ENCODE data around the gene TEX10. TPM values are rescaled to one million over a fixed set of nuclear protein-coding genes. Genes with fewer than 3 reads are reported as not detected.

TEX10 gene
- total RNA-seq, 1 donor from 2014 or later, result 17.2 TPM

DNA sequence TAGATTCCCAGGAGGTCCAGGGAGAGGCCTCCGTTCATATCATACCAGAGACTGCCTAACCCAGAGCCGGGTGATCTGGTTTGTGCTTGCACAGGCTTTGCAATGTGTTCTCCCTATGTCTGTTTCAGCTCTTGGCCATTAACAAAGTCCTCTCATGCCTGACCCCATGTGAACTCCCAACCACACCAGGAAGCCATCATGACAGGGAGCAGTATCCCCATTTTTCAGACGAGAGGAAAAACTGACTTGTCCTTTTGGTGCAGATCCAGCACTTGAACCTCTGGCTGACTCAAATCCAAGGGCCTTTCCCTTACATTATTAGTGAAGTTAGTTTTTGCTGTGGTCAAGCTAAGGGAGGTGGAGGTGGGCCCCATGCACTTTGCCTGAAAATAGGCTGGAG is 58.4 kb downstream of the TEX10 start:
- intact Hi-C loops (cut with DNase I), result no loop called here
- Histone ChIP-seq H3K27ac (no peak overlapping the region), H3K9me3 (no peaks in the 10 kb centered on the region), H3K4me3 (no peak overlapping the region), H3K27me3 (no peaks in the 10 kb centered on the region), H3K4me1 (no peaks in the 10 kb centered on the region), H3K36me3 (peaks cover 0 to 46% of the 10 kb centered on the region in 2 donors)
- no peak for DNase-seq (ENCODE audit: extremely low spot score in 2 of 2)
- TF ChIP-seq POLR2AphosphoS5 (IDR thresholded peaks at IDR 0.05; ENCODE audit: insufficient read depth in 1 of 2, low read depth in 1 of 2) (no peak), POLR2A (IDR thresholded peaks at IDR 0.05) (no peak)
- TF ChIP-seq, protein P1, sequence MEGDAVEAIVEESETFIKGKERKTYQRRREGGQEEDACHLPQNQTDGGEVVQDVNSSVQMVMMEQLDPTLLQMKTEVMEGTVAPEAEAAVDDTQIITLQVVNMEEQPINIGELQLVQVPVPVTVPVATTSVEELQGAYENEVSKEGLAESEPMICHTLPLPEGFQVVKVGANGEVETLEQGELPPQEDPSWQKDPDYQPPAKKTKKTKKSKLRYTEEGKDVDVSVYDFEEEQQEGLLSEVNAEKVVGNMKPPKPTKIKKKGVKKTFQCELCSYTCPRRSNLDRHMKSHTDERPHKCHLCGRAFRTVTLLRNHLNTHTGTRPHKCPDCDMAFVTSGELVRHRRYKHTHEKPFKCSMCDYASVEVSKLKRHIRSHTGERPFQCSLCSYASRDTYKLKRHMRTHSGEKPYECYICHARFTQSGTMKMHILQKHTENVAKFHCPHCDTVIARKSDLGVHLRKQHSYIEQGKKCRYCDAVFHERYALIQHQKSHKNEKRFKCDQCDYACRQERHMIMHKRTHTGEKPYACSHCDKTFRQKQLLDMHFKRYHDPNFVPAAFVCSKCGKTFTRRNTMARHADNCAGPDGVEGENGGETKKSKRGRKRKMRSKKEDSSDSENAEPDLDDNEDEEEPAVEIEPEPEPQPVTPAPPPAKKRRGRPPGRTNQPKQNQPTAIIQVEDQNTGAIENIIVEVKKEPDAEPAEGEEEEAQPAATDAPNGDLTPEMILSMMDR (IDR thresholded peaks at IDR 0.05), result no peak

DNA sequence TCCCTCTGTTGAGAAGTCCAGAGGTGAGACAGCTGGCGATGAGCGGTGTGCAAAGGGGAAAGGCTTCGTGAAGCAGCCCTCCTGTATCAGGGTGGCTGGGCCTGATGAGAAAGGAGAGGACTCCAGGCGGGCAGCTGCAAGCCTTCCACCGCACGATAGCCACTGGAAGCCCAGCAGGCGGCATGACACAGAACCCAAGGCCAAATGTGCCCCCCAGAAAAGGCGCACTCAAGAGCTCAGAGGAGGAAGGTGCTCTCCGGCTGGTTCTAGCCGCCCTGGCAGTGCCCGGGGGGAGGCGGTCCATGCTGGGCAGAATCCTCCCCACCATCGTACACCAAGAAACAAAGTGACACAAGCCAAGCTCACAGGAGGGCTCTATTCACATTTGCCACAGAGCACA is 60.3 kb downstream of the TEX10 start:
- peaks cover 0 to 54% of the 10 kb centered on the region in 2 donors for H3K36me3 ChIP-seq
- no peak overlapping the region for H3K27ac ChIP-seq
- DNase-seq (ENCODE audit: extremely low spot score in 2 of 2), result no peak
- H3K4me1 ChIP-seq, result no peaks in the 10 kb centered on the region
- intact Hi-C loops (cut with DNase I), result no loop called here
- H3K9me3 ChIP-seq, result no peaks in the 10 kb centered on the region
- no peak overlapping the region for H3K4me3 ChIP-seq
- TF ChIP-seq POLR2AphosphoS5 (IDR thresholded peaks at IDR 0.05; ENCODE audit: insufficient read depth in 1 of 2, low read depth in 1 of 2) (no peak), POLR2A (IDR thresholded peaks at IDR 0.05) (no peak)
- TF ChIP-seq, protein P1 (IDR thresholded peaks at IDR 0.05), result no peak
- no peaks in the 10 kb centered on the region for H3K27me3 ChIP-seq

DNA sequence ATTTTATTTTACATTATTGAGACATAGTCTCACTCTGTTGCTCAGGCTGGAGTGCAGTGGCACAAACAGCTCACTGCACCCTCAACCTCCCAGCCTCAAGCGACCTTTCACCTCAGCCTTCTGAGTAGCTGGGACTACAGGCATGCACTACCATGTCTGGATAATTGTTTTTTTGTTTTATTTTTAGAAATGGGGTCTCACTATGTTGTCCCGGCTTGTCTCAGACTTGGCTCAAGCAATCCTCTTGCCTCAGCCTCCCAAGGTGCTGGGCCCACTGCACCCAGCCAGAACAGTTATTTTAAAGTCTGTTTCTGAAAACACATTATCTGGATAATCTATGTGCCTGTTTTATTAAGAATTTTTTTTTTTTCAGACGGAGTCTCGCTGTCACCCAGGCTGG is 62.0 kb downstream of the TEX10 start:
- Histone ChIP-seq H3K4me1 (no peaks in the 10 kb centered on the region), H3K36me3 (peaks cover 0 to 70% of the 10 kb centered on the region in 2 donors)
- intact Hi-C loops (cut with DNase I), result no loop called here

DNA sequence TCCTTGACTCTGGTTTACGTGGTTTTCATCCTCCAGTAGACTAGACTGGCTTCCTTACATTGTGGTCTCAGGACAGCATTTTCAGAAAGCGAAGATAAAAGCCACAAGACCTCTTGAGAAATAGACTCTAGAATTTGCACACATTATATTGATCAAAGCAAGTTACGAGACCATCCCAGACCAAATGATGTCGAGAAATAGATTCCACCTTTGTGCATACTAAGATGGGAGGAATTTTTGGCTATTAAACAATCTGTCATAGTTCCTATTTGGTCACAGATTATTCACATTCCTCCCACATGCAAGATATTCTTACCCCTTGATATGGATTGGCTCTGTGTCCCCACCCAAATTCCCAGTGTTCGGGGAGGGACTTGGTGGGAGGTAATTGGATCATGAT is 65.6 kb downstream of the TEX10 start:
- Histone ChIP-seq H3K9me3 (no peaks in the 10 kb centered on the region), H3K4me1 (no peaks in the 10 kb centered on the region), H3K27ac (no peak overlapping the region), H3K36me3 (peaks cover 3 to 80% of the 10 kb centered on the region in 2 donors), H3K4me3 (no peak overlapping the region), H3K27me3 (no peaks in the 10 kb centered on the region)
- no peak for DNase-seq (ENCODE audit: extremely low spot score in 2 of 2)
- intact Hi-C loops (cut with DNase I), result no loop called here
- TF ChIP-seq, protein P1 (IDR thresholded peaks at IDR 0.05), result no peak
- no peak for TF ChIP-seq POLR2AphosphoS5 (IDR thresholded peaks at IDR 0.05; ENCODE audit: insufficient read depth in 1 of 2, low read depth in 1 of 2)
- no peak for TF ChIP-seq POLR2A (IDR thresholded peaks at IDR 0.05)

More for the DNA sequence above, 62.0 kb downstream of the TEX10 start:
- H3K4me3 ChIP-seq, result no peak overlapping the region
- H3K27ac ChIP-seq, result no peak overlapping the region
- TF ChIP-seq POLR2A (IDR thresholded peaks at IDR 0.05), result no peak
- no peak for TF ChIP-seq POLR2AphosphoS5 (IDR thresholded peaks at IDR 0.05; ENCODE audit: insufficient read depth in 1 of 2, low read depth in 1 of 2)
- TF ChIP-seq, protein P1 (IDR thresholded peaks at IDR 0.05), result no peak
- no peaks in the 10 kb centered on the region for H3K9me3 ChIP-seq
- no peaks in the 10 kb centered on the region for H3K27me3 ChIP-seq
- no peak for DNase-seq (ENCODE audit: extremely low spot score in 2 of 2)

DNA sequence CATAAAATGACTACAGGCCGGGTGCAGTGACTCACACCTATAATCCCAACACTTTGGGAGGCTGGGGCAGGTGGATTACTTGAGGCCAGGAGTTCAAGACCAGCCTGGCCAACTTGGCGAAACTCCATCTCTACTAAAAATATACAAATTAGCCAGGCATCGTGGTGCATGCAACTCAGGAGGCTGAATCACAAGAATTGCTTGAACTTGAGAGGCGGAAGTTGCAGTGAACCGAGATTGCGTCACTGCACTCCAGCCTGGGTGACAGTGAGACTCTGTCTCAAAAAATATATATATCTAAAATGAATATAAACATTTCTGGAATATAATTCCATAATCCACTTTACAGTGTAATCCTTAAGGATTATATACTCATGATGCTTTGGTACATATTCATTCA is 66.5 kb downstream of the TEX10 start:
- H3K27me3 ChIP-seq, result no peaks in the 10 kb centered on the region
- TF ChIP-seq POLR2A (IDR thresholded peaks at IDR 0.05), result no peak

More for the DNA sequence above, 66.5 kb downstream of the TEX10 start:
- Histone ChIP-seq H3K4me1 (no peaks in the 10 kb centered on the region), H3K9me3 (no peaks in the 10 kb centered on the region), H3K27ac (no peak overlapping the region), H3K4me3 (no peak overlapping the region), H3K36me3 (peaks cover 3 to 77% of the 10 kb centered on the region in 2 donors)
- intact Hi-C loops (cut with DNase I), result no loop called here
- no peak for DNase-seq (ENCODE audit: extremely low spot score in 2 of 2)
